Dermis blood vessel endothelial cell (primary cell): ENCODE data around the gene PTP4A2. TPM values are rescaled to one million over a fixed set of nuclear protein-coding genes. Genes with fewer than 3 reads are reported as not detected.
"Not testable (repeated sequence)": the region's sequence is repeated elsewhere in the genome, so short reads cannot be mapped to it uniquely, and the experiment has no call there.

ENCODE experiments used
- DNase-seq: peaks from one replicate; pipeline ENCODE4 v3.0.0; 2010
- total RNA-seq: library from RNA; depleted of rRNA; stranded (reverse); fragments of >200 nt; gene quantifications from 2 replicates; pipeline ENCODE4 v1.2.3, GENCODE V29; 2014

Gene PTP4A2
- total RNA-seq, 1 donor from 2014 or later: 199 TPM

GRCh38 chr1:31949862-31950261 lies 11.7 kb upstream of the PTP4A2 start:
- no peak for DNase-seq

- not testable (repeated sequence) for DNase-seq
Observed at GRCh38 chr1:31945677-31946076, 7.5 kb upstream of the PTP4A2 start.

GRCh38 chr1:31944205-31945089 lies 6.3 kb upstream of the PTP4A2 start:
- peak; percentile 79 for DNase-seq

GRCh38 chr1:31943546-31944184 lies 5.5 kb upstream of the PTP4A2 start:
- no peak for DNase-seq

- DNase-seq: not testable (repeated sequence)
Observed at GRCh38 chr1:31942061-31942460, 3.9 kb upstream of the PTP4A2 start.

- peak; percentile 86 for DNase-seq
Observed at GRCh38 chr1:31939484-31940329, 1.5 kb upstream of the PTP4A2 start.

- DNase-seq: peak; percentile 61
Observed at GRCh38 chr1:31937300-31938183, 626 bp downstream of the PTP4A2 start.

GRCh38 chr1:31936981-31937299 lies 1.2 kb downstream of the PTP4A2 start:
- no peak for DNase-seq

GRCh38 chr1:31936278-31936980 lies 1.7 kb downstream of the PTP4A2 start:
- peak; percentile 44 for DNase-seq

GRCh38 chr1:31934706-31935629 lies 3.2 kb downstream of the PTP4A2 start:
- peak; percentile 56 for DNase-seq

- DNase-seq: peak; percentile 82
Observed at GRCh38 chr1:31932491-31933316, 5.5 kb downstream of the PTP4A2 start.

GRCh38 chr1:31931593-31932225 lies 6.5 kb downstream of the PTP4A2 start:
- DNase-seq: peak; percentile 82

GRCh38 chr1:31930836-31931592 lies 7.2 kb downstream of the PTP4A2 start:
- peak; percentile 34 for DNase-seq

GRCh38 chr1:31927661-31927980 lies 10.5 kb downstream of the PTP4A2 start:
- DNase-seq: no peak

GRCh38 chr1:31926853-31927660 lies 11.1 kb downstream of the PTP4A2 start:
- no peak for DNase-seq

GRCh38 chr1:31926252-31926651 lies 11.9 kb downstream of the PTP4A2 start:
- no peak for DNase-seq

GRCh38 chr1:31925824-31926223 lies 12.3 kb downstream of the PTP4A2 start:
- not testable (repeated sequence) for DNase-seq
